Measurements from ENCODE around the gene C1QTNF4. TPM values are rescaled to one million over a fixed set of nuclear protein-coding genes. Genes with fewer than 3 reads are reported as not detected.
A peak's percentile ranks its signal among the peaks of the same experiment; 100 is the strongest.

Gene C1QTNF4
- total RNA-seq, 2 experiments from 2014 or later = 0.41 to 0.92 TPM

- H3K27ac Mint-ChIP-seq = no peak overlapping the region
- TF ChIP-seq CTCF (IDR thresholded peaks at IDR 0.05) = no peak
- Histone ChIP-seq H3K36me3 (ENCODE audit: insufficient read depth, low read length) (peaks cover 6% of the 10 kb centered on the region), H3K4me1 (ENCODE audit: insufficient read depth, low read length) (peaks cover 12% of the 10 kb centered on the region), H3K9me3 (ENCODE audit: control insufficient read depth in 1 of 2, insufficient read depth in 1 of 2, low read length in 2 of 2) (peaks cover 0 to 7% of the 10 kb centered on the region in 2 experiments), H3K27me3 (ENCODE audit: control insufficient read depth in 1 of 2, insufficient read depth in 2 of 2, low read length in 2 of 2) (peaks cover 19 to 25% of the 10 kb centered on the region in 2 experiments), H3K4me3 (ENCODE audit: low read length) (no peak overlapping the region), H3K27ac (ENCODE audit: low read depth in 1 of 2, low read length in 2 of 2) (no peak overlapping the region)
- intact Hi-C loops (cut with DNase I, micrococcal nuclease) = loop anchor here in 1 of 2 experiments (10.0 kb wide), 1 partner anchor 345 kb away; the partner anchor contains the start of gene ACP2
- POLR2A ChIA-PET = no interaction called here
- no peaks in the 10 kb centered on the region for H3K9me3 Mint-ChIP-seq
- H3K4me1 Mint-ChIP-seq (ENCODE audit: low read depth) = no peaks in the 10 kb centered on the region
- peaks cover 22% of the 10 kb centered on the region for H3K27me3 Mint-ChIP-seq
- H3K4me3 Mint-ChIP-seq = no peak overlapping the region
- no peak for ATAC-seq (ENCODE audit: poor library complexity)
- DNase-seq = no peak
- peaks cover 6% of the 10 kb centered on the region for H3K36me3 Mint-ChIP-seq (ENCODE audit: low read depth)
- CTCF ChIA-PET = no interaction called here
Observed at GRCh38 chr11:47589584-47589976, 4.6 kb downstream of the C1QTNF4 start.

- Histone ChIP-seq H3K36me3 (ENCODE audit: insufficient read depth, low read length) (peaks cover 11% of the 10 kb centered on the region), H3K4me3 (ENCODE audit: low read length) (no peak overlapping the region), H3K27ac (ENCODE audit: low read depth in 1 of 2, low read length in 2 of 2) (no peak overlapping the region), H3K4me1 (ENCODE audit: insufficient read depth, low read length) (peaks cover 8% of the 10 kb centered on the region), H3K27me3 (ENCODE audit: control insufficient read depth in 1 of 2, insufficient read depth in 2 of 2, low read length in 2 of 2) (peaks cover 16 to 21% of the 10 kb centered on the region in 2 experiments), H3K9me3 (ENCODE audit: control insufficient read depth in 1 of 2, insufficient read depth in 1 of 2, low read length in 2 of 2) (peaks cover 0 to 4% of the 10 kb centered on the region in 2 experiments)
- Mint-ChIP-seq H3K27ac (no peak overlapping the region), H3K4me1 (ENCODE audit: low read depth) (no peaks in the 10 kb centered on the region), H3K27me3 (peaks cover 18% of the 10 kb centered on the region), H3K4me3 (no peak overlapping the region), H3K36me3 (ENCODE audit: low read depth) (peaks cover 10% of the 10 kb centered on the region), H3K9me3 (no peaks in the 10 kb centered on the region)
- ATAC-seq (ENCODE audit: poor library complexity) = no peak
- intact Hi-C loops (cut with DNase I, micrococcal nuclease) = loop anchor here in 1 of 2 experiments (10.0 kb wide), 1 partner anchor 344 kb away; the partner anchor contains the start of gene ACP2
- ChIA-PET CTCF (no interaction called here), POLR2A (no interaction called here)
- no peak for DNase-seq
- no peak for TF ChIP-seq CTCF (IDR thresholded peaks at IDR 0.05)
Observed at GRCh38 chr11:47589118-47589517, 5.1 kb downstream of the C1QTNF4 start.

- Mint-ChIP-seq H3K36me3 (ENCODE audit: low read depth) (peaks cover 23% of the 10 kb centered on the region), H3K4me1 (ENCODE audit: low read depth) (no peaks in the 10 kb centered on the region), H3K4me3 (no peak overlapping the region), H3K27ac (no peak overlapping the region), H3K9me3 (no peaks in the 10 kb centered on the region), H3K27me3 (peaks cover 6% of the 10 kb centered on the region)
- H3K4me3 ChIP-seq (ENCODE audit: low read length) = no peak overlapping the region
- ATAC-seq (ENCODE audit: poor library complexity) (no peak), DNase-seq (peak in 3 of 14 experiments; percentile 7 to 49 (median 40))
- no peak for TF ChIP-seq CTCF (IDR thresholded peaks at IDR 0.05)
- ChIA-PET POLR2A (no interaction called here), CTCF (no interaction called here)
- H3K4me1 ChIP-seq (ENCODE audit: insufficient read depth, low read length) = no peaks in the 10 kb centered on the region
- peaks cover 4 to 9% of the 10 kb centered on the region in 2 experiments for H3K27me3 ChIP-seq (ENCODE audit: control insufficient read depth in 1 of 2, insufficient read depth in 2 of 2, low read length in 2 of 2)
- H3K27ac ChIP-seq (ENCODE audit: low read depth in 1 of 2, low read length in 2 of 2) = no peak overlapping the region
- intact Hi-C loops (cut with DNase I, micrococcal nuclease) = loop anchor here in 1 of 2 experiments (10.0 kb wide), 1 partner anchor 343 kb away; the partner anchor contains the start of gene ACP2
- H3K9me3 ChIP-seq (ENCODE audit: control insufficient read depth in 1 of 2, insufficient read depth in 1 of 2, low read length in 2 of 2) = no peaks in the 10 kb centered on the region
- H3K36me3 ChIP-seq (ENCODE audit: insufficient read depth, low read length) = peaks cover 23% of the 10 kb centered on the region
Observed at GRCh38 chr11:47587723-47588326, 6.4 kb downstream of the C1QTNF4 start.
